ENCODE measurements around the gene EXOC6B. TPM values are rescaled to one million over a fixed set of nuclear protein-coding genes. Genes with fewer than 3 reads are reported as not detected.

EXOC6B gene
- total and polyA plus RNA-seq, 2 of the 8 experiments (the other 6 are each of a cell fraction or from before 2014, with no cell fraction given): 13.5 to 33.0 TPM

GRCh38 chr2:72263043-72263775, 562.6 kb downstream of the EXOC6B start:
- Histone ChIP-seq H2AK5ac (ENCODE audit: low read depth, low read length) (no peak overlapping the region), H3K23ac (ENCODE audit: insufficient read length) (no peak overlapping the region), H3K27me3 (replicated peaks in 1 of 4; ENCODE audit: control insufficient read depth in 3 of 4, extremely low read depth in 1 of 4, insufficient read depth in 3 of 4, low read length in 3 of 4) (no peaks in the 10 kb centered on the region), H3K79me1 (ENCODE audit: low read depth, low read length) (no peaks in the 10 kb centered on the region), H3K9me3 (ENCODE audit: insufficient read depth in 2 of 2, low read depth in 1 of 2, low read length in 1 of 2) (no peaks in the 10 kb centered on the region), H3K14ac (ENCODE audit: insufficient read length) (no peak overlapping the region), H3K36me3 (ENCODE audit: control insufficient read depth in 2 of 4, insufficient read depth in 4 of 4, low read length in 3 of 4) (no peaks in the 10 kb centered on the region), H4K5ac (ENCODE audit: insufficient read length, low read depth, low read length) (no peak overlapping the region), H3K27ac (ENCODE audit: low read depth, low read length) (no peak overlapping the region), H2AFZ (ENCODE audit: low read length) (no peak overlapping the region), H4K20me1 (replicated peaks in 1 of 2; ENCODE audit: control insufficient read depth in 1 of 2, insufficient read depth in 2 of 2, low read length in 2 of 2) (no peaks in the 10 kb centered on the region), H3K4ac (replicated peaks; ENCODE audit: insufficient read length, low read depth, low read length) (no peak overlapping the region), H2BK120ac (replicated peaks; ENCODE audit: low read depth, low read length) (no peak overlapping the region), H3K79me2 (ENCODE audit: control insufficient read depth in 1 of 2, insufficient read depth in 2 of 2, low read length in 2 of 2) (no peaks in the 10 kb centered on the region), H3K23me2 (ENCODE audit: low read depth, low read length) (no peaks in the 10 kb centered on the region), H2BK20ac (ENCODE audit: low read length) (no peak overlapping the region), H3K9ac (replicated peaks in 1 of 4; ENCODE audit: extremely low read depth in 1 of 4, low read depth in 3 of 4, low read length in 3 of 4) (no peak overlapping the region), H4K91ac (replicated peaks; ENCODE audit: insufficient read length, low read length) (no peak overlapping the region), H3K4me2 (ENCODE audit: insufficient read depth in 1 of 2, low read depth in 2 of 2, low read length in 2 of 2) (no peak overlapping the region), H3K18ac (ENCODE audit: extremely low read depth, low read length) (no peak overlapping the region), H3K56ac (replicated peaks; ENCODE audit: insufficient read length, low read depth, low read length) (no peak overlapping the region), H2BK12ac (ENCODE audit: low read depth, low read length) (no peak overlapping the region), H4K8ac (ENCODE audit: extremely low read depth, insufficient read depth, low read length) (no peak overlapping the region), H3K4me1 (replicated peaks in 1 of 4; ENCODE audit: control insufficient read depth in 3 of 4, insufficient read depth in 4 of 4, low read length in 3 of 4) (no peaks in the 10 kb centered on the region), H3K4me3 (ENCODE audit: extremely low read depth in 1 of 4, insufficient read depth in 2 of 4, low read depth in 3 of 4, low read length in 4 of 4) (no peak overlapping the region), H2BK15ac (ENCODE audit: low read length) (no peak overlapping the region), H2BK5ac (ENCODE audit: low read depth, low read length) (no peak overlapping the region)
- ChIA-PET POLR2A (ENCODE audit: partially characterized antibody) (no interaction called here), CTCF (ENCODE audit: partially characterized antibody) (interaction anchor here (0.7 kb wide), 1 partner anchor 13 kb away, joined by 4 read pairs; no protein-coding TSS in a partner anchor)
- 82% methylated on average over 4 of the region's 4 CpGs; no CpG with 5 or more reads in 1 of the 2 experiments for WGBS, 2 experiments (ENCODE audit: extremely low coverage in 1 of 2, insufficient coverage in 1 of 2, insufficient read length in 1 of 2, insufficient replicate concordance in 2 of 2, low coverage in 1 of 2, low lambda C conversion rate in 2 of 2, missing lambda C conversion rate in 1 of 2)
- DNase-seq (ENCODE audit: low read depth in 1 of 2, low spot score in 2 of 2) (no peak), FAIRE-seq (no peak)
- TF ChIP-seq GABPA (IDR thresholded peaks at IDR 0.05; ENCODE audit: borderline replicate concordance, insufficient read depth, low read length) (no peak), NRF1 (IDR thresholded peaks at IDR 0.05; ENCODE audit: low read depth, low read length) (no peak), SIX5 (IDR thresholded peaks at IDR 0.05; ENCODE audit: low read depth, low read length) (no peak), KDM1A (IDR thresholded peaks at IDR 0.05; ENCODE audit: borderline replicate concordance, low read length) (no peak), TAF1 (IDR thresholded peaks at IDR 0.05; ENCODE audit: low read depth, low read length) (no peak), CHD1 (IDR thresholded peaks at IDR 0.05; ENCODE audit: low read depth, low read length) (no peak), SP2 (IDR thresholded peaks at IDR 0.05; ENCODE audit: low read length) (no peak), TBP (IDR thresholded peaks at IDR 0.05; ENCODE audit: low read depth, low read length) (no peak)
